GM12872 (cell line): ENCODE data around the gene CHST13.

Experiments
- TF ChIP-seq, protein P1 (sequence below): IDR thresholded peaks from 3 replicates; pipeline ENCODE4 v1.5.1; 2011; ENCODE audit warnings: low read depth, mild to moderate bottlenecking, low read length, moderate library complexity; ENCODE audit not compliant: insufficient read depth

CHST13 gene

DNA sequence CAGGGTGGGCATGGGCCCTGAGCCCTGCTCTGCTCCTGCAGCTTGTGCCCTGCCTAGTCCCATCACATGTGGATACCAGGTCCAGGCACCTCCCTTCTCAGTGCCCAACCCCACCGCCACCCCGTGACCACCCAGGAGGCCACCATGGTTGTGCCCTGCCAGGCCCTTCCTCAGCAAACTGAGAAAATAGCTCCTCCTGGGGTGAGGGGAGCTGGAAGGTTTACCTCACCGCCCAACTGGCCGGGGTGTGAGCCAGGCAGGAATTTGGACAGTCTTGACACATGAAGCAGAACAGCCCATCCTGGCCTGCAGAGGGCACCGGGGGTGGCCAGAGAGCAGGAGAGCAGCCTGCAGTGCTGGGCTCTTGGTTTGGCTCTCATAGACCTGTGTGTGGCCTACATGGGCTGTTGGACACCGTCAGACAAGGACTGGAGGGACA is 46.2 kb downstream of the CHST13 start:
- TF ChIP-seq, protein P1, sequence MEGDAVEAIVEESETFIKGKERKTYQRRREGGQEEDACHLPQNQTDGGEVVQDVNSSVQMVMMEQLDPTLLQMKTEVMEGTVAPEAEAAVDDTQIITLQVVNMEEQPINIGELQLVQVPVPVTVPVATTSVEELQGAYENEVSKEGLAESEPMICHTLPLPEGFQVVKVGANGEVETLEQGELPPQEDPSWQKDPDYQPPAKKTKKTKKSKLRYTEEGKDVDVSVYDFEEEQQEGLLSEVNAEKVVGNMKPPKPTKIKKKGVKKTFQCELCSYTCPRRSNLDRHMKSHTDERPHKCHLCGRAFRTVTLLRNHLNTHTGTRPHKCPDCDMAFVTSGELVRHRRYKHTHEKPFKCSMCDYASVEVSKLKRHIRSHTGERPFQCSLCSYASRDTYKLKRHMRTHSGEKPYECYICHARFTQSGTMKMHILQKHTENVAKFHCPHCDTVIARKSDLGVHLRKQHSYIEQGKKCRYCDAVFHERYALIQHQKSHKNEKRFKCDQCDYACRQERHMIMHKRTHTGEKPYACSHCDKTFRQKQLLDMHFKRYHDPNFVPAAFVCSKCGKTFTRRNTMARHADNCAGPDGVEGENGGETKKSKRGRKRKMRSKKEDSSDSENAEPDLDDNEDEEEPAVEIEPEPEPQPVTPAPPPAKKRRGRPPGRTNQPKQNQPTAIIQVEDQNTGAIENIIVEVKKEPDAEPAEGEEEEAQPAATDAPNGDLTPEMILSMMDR: no peak

- TF ChIP-seq, protein P1: no peak
These were observed 47.1 kb downstream of the CHST13 start for GRCh38 chr3:126571078-126571477.

- TF ChIP-seq, protein P1: no peak
These were observed 49.6 kb downstream of the CHST13 start for GRCh38 chr3:126573492-126574117.

- TF ChIP-seq, protein P1: no peak
These were observed 53.3 kb downstream of the CHST13 start for GRCh38 chr3:126577261-126577660.

DNA sequence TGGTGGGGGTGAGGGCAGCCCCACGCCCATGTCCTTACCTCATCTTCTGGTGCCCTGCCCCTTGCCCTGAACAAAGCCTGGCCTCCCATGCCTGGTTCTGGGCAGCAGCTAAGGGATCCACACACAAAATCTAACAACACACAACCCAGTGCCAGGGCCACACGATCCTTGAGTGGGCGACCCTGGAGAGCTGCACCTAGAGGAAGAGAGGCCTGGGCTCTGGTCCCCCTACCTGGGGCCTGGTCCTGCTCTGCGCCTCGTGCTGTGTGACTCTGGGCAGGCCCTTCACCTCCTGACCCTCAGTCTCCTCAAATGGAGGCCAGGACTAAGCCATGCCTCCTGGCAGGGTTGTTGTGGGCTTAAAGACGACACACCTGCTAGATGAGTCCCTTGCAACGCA is 54.7 kb downstream of the CHST13 start:
- TF ChIP-seq, protein P1: no peak

DNA sequence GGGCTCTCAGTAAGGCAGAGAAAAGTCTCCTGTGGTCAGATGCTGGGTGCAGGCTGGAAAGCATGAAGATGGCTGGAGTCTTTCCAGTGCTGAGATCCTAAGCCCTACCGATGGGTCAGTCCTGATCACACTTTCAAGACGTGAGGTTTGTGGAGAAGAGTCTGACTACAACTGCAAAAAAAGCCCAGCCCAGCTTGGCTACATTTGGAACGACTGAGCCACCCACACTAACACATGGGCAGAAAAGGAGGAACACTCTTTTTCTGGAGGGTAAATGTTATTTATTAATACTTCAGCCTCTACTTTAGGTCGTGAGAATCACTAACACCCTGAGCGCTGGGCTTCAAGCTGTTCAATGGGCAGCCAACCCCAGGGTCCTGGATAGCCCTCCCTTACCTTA is 56.8 kb downstream of the CHST13 start:
- TF ChIP-seq, protein P1: no peak

DNA sequence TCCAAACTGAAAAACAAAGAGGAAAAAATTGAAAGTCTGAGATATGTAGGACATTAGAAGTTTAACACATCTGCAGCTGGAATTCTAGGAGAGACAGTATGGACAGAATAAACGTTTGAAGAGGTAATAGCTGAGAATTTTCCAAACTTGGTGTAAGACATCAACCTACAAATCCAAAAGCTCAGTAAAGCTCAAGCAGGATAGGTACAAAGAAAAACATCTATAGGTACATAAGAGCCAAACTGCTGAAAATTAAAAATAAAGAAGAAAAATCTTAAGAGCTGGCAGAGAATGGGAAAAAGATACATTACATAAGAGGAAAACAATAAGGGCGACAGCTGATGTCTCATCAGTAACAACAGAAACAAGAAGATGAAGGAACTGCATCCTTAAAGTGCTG is 57.6 kb downstream of the CHST13 start:
- TF ChIP-seq, protein P1: no peak
